SH-SY5Y (cell line): ENCODE results near the gene PKD1L1.

Experiments
- GATA2 ChIP-seq: IDR thresholded peaks from 2 replicates; pipeline ENCODE4 v1.6.1; 2011; ENCODE audit warnings: mild to moderate bottlenecking, low read depth, low read length
- GATA3 ChIP-seq: IDR thresholded peaks from 2 replicates; pipeline ENCODE4 v1.6.1; 2011; ENCODE audit warnings: low read depth, mild to moderate bottlenecking, low read length, moderate library complexity

PKD1L1 gene

DNA sequence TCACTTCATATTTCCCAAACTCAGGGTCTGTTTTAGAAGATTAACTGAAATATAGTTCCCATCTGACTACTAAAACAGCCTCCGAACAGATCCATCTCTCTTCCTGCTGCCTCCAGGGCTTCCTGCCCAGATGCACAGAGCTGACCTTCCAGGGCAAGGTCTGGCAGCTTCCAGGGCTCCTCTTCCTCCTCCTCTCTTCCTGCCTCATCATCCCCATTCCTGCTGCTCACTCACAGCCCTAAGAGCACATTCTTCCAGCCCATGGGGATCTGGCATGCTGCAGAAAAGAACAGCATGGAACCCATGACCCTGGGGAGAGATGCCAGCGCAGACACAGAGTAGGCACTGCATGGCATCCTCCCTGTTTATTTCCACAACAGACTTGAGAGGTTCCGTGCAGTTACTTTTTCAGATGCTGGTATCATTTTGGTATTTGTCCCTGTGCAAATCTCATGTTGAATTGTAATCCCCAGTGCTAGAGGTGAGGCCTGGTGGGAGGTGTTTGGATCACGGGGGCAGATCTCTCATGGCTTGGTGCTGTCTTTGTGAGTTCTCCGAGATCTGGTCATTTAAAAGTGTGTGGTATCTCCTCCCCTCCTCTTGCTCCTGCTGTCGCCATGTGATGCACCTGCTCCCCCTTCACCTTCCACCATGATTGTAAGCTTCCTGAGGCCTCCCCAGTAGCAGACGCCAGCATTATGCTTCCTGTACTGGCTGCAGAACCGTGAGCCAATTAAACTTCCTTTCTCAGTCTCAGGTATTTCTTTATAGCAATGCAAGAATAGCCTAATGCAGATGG, 4.4 kb downstream of the PKD1L1 start:
- TF ChIP-seq GATA2 (no peak), GATA3 (no peak)

DNA sequence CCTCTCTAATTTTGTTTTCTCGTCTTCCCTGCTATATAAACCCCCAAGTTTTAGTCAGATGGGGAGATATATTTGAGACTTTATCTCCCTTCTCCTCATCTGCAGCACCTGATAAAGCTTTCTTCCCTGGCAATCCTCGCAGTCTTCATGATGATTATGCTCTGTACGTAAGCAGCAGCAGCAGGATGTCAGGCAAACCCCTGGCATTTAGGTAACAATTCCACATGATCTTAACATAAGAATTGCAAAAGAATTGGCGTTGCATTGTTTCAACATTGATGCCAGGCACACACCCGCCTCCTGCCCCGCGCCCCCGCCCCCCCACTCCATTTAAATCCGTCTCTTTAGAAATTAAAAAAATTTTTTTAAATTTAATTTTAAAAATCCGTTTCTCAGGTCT, 6.1 kb downstream of the PKD1L1 start:
- no peak for TF ChIP-seq GATA2
- no peak for TF ChIP-seq GATA3

DNA sequence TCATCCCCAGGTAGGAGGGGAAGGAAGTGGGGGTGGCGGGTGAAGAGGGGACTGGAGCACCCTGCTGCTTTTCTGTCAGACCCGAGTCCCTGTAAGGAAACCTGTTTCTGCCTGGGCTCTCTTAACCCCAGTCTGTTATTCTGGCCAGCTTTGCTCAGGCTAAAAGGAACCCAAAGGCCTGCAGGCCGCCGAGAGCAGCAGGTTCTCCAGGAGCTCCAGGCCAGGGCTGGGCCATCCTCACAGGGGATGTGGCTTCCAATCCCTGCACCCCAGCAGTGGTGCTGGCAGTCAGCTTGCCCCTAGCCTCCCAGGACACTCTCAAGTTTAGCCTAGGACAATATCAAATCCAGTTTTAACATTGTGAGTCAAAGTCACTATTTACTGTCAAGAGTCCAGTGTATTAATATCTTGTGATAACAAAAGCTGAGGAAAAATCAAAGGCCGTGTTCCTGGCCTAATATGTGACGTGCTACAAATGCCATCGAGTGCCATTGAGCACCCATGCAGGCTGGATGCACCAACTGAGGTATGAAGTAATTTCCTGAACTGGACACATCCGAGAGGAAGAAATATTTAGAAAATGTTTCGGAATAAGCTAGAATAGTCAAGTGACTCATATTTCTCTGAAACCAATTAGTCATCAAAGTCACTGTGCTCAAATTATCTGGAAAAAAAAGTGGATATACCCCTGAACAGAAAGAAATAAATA, 7.0 kb downstream of the PKD1L1 start:
- no peak for TF ChIP-seq GATA2
- TF ChIP-seq GATA3: no peak

DNA sequence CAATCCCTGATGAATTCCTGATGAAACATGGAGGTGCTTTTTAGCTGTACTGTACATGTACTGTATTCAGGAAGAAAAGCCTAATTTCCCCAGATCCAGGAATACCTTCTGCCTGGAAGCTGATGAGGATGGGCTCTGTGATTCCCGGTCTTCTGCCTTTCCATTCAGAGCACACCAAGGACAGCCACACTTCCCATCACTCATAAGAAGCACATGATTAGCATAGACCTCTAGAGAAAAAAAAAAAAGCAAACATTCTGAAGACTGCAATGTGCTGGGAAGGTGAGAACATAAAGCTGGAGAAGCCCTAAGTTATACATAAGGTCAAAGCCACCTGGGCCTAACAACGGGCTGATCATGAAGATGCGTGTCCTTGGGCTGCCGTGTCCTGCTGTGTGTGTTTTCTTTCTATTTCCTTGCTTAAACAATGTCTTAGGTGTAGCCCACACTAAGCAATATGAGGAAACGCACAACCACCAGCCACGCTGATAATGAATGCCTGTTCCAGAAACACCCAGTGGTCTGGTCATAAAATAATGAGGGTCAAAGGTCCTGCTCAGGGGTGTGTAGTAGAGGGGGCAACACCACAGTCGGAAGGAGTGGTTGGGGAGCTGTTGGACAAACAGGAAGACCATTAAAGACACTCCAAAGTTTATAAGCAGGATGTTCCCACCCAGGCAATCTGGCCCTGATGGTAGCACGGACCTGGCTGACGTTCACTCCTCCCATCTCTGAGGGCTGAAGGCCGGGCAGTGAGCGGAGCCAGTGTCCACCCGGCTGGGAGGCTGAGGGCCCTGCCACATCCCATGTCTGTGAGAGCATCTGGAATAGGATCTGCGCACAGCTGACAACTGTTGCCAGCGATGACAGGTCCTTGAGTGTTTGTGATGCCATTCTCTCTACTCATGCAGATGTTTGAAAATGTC, 7.9 kb downstream of the PKD1L1 start:
- no peak for TF ChIP-seq GATA3

DNA sequence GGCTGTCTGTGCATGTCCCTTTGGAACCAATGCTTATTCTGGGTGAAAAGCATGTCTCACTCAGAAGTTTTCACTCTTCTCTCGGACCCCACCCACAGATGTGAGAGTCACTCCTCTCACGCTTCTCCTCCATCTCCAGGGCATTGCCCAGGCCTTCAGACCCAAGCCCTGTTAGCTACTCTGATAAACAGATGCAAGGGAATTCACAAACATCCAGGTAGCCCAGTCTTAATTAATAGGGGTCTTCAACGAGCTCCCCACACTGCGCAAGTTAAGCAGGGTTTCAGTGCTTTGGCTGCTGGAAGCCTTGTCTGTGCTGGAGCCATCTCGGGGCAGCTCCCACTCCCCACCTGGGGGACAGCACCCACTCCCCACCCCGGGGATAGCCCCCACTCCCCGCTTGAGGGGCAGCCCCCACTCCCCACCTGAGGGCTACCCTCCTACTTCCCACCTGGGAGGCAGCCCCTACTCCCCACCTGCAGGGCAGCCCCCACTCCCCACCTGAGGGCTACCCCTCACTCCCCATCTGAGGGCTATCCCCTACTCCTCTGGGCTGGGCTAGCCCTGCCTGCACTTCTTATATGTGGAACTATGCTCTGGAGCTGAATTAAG, 8.7 kb downstream of the PKD1L1 start:
- TF ChIP-seq GATA3 (no peak), GATA2 (no peak)

DNA sequence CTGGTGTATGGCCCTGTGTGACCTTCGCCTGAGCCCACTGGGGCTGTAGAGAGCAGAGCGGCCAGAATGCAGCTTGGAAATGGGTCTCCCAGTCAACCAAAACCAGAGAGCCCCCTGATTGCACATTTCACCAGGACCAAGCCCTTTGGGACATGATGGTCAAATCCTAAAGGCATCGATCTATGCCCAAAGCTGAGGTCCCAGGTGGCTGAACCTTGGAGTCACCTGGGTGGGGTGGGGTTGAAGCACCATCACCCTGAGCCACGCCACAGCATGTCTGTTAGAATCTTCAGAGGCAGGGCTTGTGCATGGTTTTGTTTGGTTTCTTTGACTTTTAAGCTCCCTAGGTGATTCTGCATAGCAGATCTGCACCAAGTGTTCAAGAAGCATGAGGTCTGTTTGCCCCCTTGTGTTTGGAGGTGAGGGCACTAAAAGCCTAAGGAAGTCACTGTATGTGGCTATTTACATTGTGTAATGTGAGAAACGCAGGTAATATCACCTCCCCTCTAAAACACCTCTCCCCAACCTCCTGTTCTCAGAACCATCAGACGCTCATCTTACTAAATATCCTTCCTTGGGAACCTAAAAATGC, 9.6 kb downstream of the PKD1L1 start:
- no peak for TF ChIP-seq GATA2

DNA sequence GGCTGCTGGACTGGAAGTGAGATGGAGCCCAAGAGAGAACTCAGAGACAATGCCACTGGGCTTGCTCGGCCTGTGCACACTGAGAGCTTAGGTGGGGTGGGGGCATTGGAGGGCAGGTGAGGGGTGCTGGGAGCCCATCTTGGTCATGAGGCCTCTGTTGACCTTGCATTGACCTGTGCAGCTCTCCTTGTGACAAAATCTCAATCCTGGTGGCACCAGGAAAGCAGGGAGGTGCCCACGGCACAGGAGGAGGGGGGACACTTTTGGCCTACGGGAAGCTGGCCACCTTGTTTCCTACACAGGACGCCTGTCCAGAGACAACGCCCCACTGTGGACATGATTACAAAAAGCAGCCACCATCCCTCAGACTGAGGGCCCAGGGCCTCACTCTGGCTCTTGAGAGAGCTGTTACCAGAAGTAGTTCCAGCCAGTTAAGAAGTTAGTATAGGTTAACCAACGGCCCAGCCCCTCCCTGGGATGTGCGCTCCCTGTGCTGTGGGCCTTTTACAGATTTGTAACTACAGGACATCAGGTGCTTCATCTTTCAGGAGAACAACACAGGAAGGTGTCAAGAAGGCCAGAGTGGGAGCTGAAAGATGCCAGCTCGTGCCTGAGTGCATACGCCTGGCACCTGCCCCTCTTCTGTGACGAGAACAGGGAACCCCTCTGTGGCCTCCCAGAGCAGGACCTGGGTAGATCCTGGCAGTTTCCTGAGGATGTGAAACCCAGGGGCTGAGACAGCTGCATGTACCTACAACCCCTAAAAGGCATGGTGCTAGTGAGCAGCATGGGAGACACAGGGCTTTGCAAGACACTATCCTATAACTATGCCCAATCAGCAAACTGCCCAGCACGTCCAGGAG, 10.3 kb downstream of the PKD1L1 start:
- no peak for TF ChIP-seq GATA3

DNA sequence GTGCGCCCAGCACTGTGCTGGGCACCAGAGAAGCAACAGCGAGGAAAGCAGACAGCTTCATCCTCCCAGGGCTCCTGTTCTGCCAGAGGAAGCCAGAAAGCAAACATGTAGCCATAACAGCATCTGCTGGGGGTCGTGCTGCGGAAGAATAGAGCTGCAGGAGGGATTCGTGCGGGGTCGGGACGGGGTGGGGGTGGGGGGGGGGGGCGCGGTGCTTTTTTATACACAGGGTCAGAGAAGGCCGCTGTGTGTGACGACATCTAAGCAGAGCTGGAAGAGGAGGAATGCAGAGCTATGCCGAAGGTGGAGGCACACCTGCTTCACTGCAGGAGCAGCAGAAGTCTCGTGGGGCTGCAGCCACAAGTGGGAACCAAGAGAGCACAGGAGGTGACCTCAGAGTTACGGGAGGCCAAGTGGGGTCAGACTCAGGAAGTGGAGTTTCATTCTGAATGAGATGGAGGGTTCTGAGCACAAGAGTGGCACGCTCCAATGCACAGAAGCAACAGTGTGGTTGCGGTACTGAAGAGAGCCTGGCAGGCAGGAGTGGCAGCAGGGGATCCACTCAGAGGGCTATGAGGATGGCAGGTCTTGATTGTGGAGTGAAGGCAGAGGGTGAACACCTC, 11.1 kb downstream of the PKD1L1 start:
- TF ChIP-seq GATA3: no peak
- TF ChIP-seq GATA2: no peak

DNA sequence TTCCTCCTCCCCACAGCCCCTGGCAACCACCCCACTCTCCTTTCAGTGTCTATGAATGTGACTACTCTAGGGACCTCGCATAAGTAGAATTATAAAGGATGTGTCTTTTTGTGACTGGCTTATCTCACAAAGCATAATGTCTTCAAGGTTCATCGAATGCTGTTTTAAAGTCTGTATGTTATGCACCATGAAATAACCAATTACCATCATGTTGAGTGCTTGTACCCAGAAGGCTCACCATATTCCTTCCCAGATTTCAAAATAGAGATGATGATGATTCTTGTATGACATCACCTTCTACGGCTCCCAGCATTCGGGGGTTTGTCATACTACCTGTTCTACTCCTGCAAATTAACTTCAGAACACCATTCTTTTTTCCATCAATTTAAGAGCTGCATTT, 11.9 kb downstream of the PKD1L1 start:
- TF ChIP-seq GATA3 (no peak), GATA2 (no peak)

DNA sequence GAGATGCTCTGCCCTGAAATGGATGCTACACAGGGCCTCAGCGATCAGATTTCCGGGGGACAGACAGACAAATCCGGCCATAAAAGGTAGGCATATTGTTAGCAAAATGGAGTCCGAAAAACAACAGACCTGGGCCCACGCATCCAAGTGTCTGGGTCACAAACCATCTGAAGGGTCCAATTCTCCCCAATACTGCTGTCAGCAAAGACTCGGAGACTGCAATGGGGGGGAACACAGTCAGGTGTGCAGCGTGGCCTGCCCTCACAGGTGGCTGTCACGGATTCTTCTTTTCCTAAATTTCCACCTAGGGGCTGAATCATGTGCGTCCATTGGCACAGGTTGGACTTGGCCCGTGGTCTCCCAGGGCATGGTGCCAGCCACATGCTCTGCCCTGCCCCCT, 12.9 kb downstream of the PKD1L1 start:
- TF ChIP-seq GATA3 (no peak), GATA2 (no peak)

DNA sequence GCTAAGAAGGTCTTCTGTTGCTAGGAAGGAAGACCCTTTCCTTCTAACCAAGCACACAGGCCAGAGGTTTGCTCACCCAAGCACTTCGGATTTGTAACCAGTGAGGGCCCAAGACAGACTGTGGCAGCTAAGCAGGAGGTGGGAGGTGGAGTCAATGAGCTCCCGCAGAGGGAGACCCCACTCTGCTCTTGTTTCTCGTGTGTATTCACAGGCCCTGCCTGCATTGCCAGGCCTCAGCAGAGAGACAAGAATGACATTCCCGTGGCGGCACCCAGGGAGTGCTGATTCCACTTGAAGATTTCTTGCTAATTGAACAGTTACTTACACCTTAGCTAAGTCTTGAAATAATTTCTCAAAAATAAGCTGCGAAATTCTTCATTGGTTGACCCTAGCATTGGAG, 13.4 kb downstream of the PKD1L1 start:
- no peak for TF ChIP-seq GATA2

DNA sequence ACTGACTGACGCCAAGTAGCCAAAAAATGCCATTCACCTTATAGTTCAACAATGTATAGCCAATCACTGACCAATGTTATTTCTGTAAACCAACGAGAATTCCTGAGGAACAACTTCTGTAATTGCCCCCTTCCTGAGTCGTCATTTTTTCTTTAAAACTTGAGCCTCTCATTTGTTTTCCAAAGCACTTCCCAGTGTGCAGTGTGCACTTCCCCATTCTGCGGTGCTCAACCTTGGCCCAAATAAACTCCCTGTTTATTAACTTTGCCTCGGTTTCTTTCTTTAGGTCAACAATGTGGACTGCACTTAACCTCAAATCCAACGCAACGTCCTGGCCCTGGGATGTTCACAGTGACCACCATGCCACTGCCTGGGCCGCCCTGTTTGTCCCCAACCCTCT, 15.1 kb downstream of the PKD1L1 start:
- no peak for TF ChIP-seq GATA2
- no peak for TF ChIP-seq GATA3

DNA sequence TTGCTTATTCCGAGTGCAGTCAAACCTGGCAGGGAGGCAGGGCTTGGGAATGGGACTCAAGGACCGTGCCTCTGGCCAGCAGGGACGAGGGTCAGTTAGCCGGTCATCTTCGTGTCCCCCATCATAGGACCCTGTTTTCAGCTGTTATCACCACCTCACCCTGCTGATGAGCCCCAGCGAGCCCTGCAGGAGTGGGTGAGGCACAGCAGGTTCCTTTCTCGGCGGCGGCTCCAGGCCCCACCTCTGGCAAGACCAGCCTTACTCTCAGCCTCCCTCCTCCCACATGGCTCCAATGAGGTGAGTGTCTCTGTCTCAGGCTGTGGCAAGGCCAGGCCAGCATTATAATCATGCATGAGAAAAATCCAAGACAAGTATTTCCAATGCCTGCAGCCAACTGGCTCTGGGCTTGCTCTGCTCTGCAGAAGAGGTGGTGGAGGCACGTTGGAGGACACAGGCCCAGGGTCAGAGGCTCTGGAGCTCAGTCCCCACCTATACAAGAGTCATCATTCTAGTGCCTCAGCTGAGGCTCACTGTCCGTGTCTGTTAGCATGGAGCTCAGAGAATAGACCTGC, 15.7 kb downstream of the PKD1L1 start:
- TF ChIP-seq GATA2 (no peak), GATA3 (no peak)
